Activated CD8-positive, alpha-beta memory T cell treated with anti-CD3 and anti-CD28 coated beads for 48 hours (primary cell): Measurements from ENCODE around the gene CEP57L1.
A peak's percentile ranks its signal among the peaks of the same experiment; 100 is the strongest.

Experiments used
- DNase-seq, 3 experiments: peaks; one replicate each; pipeline ENCODE4 v3.0.0-alpha.2; 2020; ENCODE audit warnings: low read depth in 2 of 3, low spot score in 2 of 3

The CEP57L1 gene

DNA sequence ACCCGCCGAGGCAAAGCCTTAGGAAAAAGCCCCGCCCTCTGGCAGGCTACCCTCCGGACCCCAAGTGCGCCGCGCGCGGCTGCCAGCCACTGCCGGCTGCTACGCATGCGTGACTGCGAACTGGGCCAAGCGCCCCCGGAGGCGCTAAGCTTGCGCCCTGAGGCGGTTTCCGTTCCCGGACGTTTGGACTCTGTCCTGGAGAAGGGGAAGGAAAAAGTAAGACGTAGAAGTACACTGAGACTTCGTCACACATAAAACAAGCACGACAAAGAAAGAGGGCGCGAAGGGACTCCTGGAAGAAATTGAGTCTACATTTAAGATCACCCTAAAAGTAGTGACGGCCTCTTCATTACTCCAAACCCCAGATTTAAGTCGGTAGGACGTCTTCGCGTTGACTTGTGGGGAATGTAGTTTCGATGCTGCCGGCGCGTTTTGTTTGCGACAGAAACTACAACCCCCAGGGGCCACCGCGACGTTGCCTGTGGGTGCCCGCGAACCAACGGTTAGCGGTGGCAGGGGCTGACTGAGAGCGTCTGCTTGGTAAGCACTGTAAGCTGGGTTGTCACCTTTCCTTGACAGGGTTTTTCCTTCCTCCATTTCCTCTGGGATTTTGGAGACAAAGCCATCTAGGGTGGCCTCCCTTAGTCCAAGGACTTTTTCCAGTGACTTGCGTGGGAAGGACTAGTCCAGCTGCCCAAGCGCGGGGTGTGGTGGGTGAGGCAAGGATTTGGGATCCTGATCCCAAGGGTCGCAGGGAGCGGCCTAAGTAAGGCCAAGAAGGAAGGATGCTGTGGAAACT, at the start of gene CEP57L1:
Gene CEP57L1, plus strand, starts transcription at position 472 of the 799 bp plus-strand sequence. CDS start 49,715 bp downstream, outside the sequence.
- peak; percentile 86 to 93 (median 93) for DNase-seq

DNA sequence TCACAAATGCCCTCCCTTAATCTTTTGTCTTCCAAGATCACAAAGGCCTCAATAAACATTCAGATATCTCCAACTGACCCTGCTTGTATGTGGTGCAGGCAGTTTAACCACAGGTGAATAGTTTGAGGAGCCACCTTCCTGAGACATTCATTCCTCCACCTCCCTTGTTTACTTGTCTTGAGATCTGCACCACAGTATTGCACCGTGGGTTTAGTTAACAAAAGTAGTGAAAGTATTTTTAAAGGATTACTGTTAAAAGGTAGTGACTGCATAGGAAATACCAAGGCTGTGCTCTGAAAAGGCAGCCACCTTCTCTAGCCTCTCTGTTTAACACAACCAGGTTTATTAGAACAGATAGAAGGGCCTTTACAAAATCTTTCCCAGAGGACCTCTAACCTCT, 47.1 kb upstream of the CEP57L1 start:
- DNase-seq: no peak

DNA sequence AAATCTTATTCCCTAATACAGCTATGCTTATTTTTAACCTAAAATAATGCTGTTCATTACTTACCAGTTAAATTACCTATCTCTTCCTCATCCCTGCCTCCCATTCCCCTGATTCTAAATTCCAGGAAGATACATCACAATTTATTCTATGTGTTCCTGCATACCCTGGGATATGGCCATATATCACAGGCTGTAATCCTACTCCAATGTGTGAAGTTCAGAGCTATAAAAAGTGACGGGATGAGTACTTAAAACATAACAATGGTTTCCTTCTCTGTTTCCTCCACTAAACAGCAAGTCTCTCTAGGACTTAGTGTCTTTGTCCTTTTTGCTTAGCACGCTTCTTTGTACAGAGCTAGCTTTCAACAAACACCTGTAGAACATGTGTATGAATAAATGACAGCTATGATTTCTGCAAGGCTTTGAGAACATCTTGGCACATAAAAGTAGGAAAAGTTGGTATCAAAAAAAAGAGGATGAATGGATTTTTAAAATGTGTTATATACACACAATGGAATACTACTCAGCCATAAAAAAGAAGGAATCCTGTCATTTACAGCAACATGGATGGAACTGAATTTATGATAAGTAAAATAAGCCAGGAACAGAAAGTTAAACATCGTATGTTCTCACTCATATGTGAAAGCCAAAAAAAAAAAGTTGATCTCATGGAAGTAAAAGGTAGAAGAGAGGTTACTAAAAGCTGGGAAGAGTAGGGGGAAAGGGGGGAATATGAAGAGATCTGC, 46.5 kb upstream of the CEP57L1 start:
- no peak for DNase-seq

DNA sequence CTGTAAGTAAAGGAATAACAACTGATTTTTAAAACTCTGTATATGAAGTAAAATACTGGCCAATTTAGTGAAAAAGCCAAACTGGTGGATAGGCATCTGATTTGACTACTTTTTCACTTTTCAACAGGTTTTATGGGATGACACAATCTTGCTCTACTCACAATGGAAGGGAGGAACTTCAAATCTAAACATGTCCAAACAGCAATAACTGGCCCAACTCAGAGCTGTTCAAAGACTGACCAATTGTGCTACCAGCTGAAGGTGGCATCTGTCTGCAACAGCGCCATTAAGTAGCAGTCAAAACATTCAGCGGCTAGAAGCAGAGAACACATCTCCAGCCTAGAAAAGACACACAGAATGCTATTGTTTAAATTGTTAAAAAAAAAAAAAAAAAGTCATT, 45.3 kb upstream of the CEP57L1 start:
- DNase-seq: no peak

DNA sequence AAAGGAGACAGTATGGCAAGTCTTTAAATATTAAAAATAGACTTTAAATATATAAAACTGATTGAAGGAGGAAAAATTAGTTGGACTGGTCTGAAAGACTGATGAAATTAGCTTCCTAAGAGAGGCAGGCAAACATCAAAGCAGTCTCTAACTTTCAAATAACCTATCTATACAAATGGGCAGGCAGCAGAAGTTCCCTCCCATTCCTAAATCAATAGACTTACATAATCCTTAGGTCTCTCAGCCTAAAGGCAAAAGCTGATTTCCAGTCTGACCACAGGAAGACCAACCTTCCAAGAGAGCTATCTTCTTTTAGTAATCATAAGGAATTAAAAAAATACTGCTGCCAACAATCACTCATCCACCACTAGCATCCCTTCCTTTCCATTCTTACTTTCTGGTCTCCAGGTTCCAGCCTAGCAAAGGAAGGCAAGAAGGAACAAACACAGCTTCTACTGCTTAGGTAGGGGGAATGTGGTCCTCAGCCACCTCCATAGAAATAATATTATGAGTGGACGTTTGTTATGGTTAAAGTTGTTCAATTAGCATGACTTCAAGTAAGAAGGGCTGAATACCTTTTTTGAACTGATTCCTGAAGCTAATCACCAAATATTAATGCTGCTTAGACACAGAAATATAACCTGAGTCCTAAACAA, 44.7 kb upstream of the CEP57L1 start:
- no peak for DNase-seq

DNA sequence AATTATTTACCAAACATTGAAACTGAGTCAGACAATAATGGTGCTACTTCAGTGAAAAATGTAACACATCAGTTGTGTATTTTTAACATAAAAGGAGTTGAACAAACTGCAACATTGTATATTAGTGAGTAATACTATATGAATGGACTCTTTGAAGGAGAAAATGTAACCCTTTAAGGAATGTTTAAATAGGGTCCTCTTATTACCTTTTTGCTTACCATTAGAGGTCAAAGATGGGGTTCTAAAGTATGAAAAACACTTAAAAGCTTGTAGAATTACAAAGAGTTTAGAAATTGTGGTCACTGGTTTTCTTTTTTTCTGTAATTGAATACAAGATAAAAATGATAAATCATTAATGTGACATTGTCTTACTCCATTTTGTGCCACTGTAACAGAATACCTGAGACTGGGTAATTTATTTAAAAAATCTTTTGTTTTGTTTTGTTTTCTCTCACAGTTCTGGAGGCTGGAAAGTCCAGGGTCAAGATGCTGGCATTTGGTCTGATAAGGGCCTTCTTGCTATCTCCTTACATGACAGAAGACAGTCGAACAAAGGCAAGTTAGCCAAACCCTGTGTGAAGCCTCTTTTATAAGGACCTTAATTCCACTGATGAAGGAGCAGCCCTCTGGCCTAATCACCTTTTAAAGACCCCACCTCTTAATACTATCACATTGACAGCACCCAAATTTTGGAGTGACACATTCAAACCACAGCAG, 43.8 kb upstream of the CEP57L1 start:
- DNase-seq: no peak

DNA sequence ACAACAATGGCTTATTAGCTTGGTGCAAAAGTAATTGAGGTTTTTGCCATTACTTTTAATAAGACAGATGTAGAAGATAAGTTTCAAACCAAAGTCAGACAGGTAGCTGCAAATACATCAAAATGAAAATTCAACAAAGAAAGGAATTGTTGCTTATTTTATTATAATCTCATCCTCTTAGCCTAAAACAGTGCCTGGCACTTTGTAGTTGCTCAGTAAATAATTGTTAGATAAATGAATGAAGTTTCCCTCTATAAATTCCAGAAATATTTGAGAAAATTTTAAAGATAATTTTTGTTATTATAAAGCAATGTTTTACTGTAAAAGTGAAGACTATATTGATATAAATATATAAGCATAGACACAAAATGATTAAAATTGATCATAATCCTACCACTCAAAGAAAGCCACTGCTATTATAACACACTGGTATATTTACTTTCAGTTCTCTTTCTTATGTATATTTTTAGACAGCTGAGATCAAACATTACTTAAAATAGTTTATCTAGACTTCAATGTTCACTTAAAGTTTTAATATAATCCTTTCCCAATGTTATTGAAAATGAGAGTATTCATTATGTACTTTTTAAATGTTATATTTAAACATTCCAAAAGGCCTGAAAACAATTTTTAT, 43.2 kb upstream of the CEP57L1 start:
- no peak for DNase-seq

DNA sequence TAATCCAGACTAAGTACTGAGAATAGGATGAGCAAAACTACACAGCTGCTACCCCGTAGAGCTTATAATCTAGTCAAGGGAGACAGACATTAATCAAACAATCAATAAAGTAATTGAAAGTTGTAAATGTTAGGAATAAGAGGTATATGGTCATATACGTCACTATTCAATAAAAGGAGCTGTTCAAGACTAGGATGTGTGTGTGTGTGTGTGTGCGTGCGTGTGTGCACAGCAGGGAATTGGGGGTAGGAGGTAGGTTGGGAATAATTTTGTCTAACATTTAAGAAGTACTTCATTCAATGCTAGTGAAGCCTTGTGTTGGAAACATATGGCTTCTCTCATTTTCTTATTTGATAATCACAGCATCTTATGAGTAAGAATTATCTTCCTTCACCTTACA, 42.5 kb upstream of the CEP57L1 start:
- DNase-seq: no peak

DNA sequence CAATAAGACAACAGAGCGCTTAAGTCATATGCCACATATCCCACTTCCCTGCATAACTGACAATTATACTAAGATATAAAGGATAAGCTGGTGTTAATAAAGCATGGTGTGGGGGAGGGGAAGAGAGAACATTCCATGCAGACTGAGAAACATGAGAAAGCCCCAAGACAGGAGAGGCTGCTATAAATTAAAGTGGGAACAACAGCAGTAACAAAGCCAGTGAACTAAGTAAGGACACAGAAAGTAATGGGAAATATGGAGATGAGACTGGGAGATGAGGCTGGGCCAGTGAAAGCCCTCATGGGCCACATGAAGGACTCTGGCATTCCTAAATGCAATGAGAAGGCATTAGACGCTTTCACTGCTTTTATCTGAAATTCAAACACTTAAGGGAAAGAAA, 42.0 kb upstream of the CEP57L1 start:
- DNase-seq: no peak

DNA sequence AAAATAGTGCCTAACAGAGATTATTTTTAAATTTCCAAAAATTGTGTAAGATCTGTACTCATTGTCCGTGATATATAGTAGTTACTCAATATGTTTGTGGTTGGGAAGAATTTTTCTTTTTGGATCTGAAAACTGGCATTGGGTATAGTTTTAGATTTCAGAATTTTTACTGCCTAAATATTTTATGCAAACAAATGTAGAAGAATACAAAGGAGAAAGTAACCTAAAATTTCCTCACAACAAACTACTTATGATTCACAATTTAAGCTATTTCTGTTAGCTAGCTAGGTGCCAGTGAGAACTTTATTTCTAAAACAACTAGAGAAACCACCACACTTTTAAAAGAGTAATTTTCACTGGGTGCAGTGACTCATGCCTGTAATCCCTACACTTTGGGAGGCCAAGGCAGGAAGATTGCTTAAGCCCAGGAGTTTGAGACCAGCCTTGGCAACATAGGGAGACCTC, 39.5 kb upstream of the CEP57L1 start:
- no peak for DNase-seq

DNA sequence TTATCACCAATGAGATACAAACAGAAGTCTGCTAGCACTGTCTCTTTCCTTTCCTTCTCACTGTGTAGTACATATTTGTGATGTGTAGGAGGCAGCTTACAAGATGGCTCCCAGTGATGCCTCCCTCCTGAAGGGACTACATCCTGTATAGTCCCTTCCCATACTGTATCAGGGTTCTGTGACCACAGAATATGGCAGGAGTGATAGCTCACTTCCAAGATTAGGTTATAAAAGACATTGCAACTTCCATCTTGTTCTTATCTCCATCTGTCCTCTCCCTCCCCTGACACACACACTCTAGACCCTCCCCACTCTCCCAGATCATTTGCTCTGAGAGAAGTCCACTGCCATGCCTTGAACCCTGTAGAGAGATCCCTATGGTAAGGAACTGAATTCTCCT, 38.6 kb upstream of the CEP57L1 start:
- no peak for DNase-seq

DNA sequence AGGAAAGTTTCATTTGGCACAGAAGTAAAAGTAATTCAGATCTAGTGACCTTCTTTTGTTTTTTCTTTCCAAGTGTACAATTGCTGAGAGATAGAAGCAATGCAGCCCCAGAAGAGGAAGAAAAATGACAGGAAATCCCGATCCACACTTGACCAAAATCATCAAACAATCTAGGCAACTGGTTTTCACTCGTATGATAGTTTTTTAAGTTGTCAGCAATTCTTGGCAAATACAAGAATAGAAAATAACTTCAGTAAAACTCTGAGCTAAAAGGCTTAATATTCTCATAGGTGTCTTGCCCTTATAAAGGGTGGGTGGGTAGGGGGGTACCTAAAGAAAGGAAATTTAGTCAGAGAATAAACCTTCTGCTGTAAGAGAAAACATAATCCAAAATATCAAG, 36.7 kb upstream of the CEP57L1 start:
- no peak for DNase-seq

DNA sequence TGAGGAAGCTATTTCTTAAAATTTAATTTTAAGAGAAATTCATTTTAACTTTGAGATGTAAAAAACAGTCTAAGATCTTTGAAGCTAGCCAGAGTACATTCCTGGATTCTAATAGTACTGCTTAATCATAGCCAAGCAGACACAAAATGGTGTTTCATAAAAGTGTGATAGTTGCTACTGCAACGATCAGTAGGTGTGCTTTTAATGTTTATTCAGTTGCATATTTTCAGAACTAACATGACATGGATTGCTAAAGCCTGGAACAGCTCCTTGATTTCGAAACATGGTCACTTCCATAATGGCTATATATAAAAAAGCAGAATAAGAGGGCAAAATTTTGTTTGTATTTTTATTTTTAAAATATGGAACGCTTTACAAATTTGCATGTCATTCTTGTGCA, 36.2 kb upstream of the CEP57L1 start:
- DNase-seq: no peak

DNA sequence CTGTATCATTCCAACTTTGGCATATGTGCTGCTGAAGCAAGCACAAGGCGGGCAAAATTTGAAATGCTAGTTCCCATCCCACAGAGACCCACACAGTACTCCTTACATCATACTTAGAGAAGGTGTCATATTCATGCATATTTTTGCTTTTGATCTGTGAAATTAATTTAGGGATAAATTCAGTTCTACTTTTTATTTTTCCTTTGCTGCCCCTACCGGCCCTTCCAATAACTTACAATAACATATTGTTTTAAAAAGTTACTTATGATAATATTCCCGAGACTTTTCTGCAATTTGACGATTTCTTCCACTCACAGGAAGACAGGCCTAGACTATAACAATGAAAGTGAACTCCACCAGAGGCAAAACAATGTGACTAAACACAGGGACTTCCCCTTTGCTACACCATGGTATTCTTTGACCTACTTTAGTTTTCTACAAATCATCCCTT, 35.7 kb upstream of the CEP57L1 start:
- DNase-seq: no peak

DNA sequence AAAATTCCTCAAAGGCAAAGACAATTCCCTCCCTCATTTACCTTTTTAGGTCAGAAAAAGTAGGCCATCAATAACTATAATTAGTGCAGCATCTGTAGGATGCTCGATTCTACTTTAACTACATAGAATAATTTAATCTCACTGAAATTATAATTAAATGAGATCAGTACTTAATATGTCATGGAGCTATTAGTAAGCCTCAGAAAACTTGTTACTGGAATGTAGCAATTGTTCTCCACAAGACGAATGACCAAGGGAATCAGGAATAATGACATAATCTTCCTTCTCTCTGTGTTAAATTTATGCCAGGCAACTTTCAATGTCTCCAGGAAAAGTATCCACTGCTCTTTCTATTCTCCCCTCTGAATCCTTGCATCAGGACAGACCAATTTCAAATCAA, 34.7 kb upstream of the CEP57L1 start:
- no peak for DNase-seq

DNA sequence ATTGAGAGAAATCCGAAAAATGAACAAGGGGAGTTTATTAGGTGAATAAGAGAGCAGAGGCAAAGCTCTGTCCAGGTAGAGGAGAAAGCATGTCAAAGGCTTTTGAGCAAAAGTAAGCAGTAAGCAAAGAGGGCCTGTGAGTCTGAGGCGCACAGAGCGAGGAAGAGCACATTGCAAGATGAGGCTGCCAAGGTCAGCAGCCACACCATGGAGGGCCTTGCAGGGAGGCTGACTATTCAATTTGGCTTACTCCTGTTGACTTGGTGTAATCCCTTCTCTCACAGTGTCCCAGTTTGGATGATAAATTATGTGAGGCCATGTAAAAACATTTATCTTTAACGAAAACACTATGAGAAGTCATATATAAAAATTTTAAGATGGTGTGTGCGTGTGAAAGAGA, 33.1 kb upstream of the CEP57L1 start:
- DNase-seq: no peak

DNA sequence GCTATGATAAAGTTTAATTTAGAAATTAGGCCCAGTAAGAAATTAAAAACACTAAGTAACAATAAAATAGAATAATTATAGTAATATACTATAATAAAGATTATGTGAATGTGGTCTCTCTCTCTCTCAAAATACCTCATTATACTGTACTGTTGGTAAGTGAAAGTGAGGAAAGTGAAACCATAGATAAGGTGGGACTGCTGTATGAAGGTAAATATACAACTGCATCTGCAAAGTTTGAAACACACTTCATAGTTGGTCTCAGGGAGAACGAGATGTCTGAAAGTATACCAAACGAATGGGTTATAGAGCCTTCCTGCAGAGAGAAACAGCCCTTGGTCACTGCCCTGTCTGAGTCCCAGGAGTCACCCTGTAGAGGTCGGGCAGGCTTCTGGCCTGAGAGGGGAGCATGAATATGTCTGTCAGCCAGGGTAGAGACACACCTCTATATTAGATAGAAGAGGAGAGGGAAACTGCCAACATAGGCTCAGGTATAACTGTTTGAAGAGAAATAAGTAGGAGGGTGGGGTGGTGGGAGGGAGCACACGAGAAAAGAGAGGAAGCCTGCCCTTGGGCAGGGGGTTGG, 32.4 kb upstream of the CEP57L1 start:
- DNase-seq: no peak

DNA sequence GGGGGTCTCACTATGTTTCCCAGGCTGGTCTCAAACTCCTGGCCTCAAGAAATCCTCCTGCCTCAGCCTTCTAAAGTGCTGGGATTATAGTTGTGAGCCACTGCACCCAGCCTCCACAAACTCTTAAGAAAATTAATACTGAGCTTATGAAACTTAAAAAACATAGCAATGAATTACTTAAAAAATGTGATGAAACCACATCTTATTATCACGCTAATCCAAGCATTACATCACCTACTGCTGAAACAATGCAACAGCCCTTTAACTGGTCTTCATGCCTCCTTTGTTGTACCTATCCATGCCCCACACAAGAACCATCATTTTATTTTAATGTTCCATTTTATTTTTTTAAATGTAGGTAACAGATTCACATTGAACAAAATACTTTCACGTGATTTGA, 25.6 kb upstream of the CEP57L1 start:
- DNase-seq: no peak

DNA sequence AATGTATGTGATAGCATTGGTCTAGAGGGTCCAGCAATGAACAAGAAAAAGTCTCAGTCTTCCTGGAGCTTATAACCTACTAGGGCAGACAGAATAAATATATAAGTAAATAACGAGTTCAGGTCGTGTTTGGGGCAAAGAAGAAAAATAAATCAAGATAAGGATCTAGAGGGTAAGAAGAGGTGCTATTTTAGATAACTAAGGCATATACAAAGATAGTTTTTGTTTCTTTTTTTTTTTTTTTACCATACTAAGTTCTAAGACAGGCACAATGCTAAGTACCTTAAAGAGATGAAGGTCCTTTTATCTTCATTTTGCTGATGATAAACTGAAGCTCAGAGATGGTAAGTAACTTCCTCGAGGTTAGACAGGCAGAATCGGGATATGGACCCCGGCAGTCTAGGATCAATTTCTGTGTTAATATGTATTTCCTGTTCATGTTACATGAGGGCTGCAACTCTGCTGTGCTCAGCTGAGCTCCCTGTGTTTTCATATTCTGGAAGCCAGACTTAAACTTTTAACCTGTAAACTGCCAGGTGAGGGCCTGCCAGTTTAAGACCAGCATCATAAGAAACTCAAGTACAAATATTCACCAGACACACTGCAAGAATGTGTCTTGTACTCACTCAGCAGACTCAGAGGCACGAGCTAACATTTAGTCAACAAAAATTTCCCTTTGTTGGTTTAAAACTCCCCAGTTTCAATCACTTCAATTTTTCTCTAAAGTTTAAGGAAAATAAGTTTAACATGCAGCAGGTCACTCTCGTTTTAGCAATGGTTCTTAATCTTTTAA, 24.0 kb upstream of the CEP57L1 start:
- no peak for DNase-seq
